HG02759 (cell line): Measurements from ENCODE around the gene GLTPD2.

ENCODE experiments used
- ATAC-seq: cut with Tn5 transposase; IDR thresholded peaks from one replicate; pipeline ENCODE4 v1.9.1; 2021; ENCODE audit warnings: mild to moderate bottlenecking, moderate library complexity; ENCODE audit not compliant: unreplicated experiment

Gene GLTPD2

DNA sequence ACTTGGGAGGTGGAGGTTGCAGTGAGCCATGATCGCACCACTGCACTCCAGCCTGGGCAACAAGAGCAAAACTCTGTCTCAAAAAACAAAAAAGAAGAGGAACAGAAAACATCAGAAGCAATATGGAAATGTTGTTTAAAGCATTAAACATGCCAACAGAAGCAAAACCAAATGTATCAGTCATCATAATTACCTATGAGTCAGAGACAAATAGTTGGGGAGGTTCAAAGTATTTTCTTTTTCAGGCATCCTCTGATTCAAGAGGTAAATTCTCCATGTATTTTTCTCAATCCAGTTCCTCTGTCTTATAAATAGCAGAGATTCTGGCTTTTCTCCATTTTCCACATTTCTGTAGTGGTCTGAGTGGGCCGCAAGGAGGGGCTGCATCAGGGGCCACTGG lies 19.1 kb upstream of the GLTPD2 start:
- no peak for ATAC-seq

DNA sequence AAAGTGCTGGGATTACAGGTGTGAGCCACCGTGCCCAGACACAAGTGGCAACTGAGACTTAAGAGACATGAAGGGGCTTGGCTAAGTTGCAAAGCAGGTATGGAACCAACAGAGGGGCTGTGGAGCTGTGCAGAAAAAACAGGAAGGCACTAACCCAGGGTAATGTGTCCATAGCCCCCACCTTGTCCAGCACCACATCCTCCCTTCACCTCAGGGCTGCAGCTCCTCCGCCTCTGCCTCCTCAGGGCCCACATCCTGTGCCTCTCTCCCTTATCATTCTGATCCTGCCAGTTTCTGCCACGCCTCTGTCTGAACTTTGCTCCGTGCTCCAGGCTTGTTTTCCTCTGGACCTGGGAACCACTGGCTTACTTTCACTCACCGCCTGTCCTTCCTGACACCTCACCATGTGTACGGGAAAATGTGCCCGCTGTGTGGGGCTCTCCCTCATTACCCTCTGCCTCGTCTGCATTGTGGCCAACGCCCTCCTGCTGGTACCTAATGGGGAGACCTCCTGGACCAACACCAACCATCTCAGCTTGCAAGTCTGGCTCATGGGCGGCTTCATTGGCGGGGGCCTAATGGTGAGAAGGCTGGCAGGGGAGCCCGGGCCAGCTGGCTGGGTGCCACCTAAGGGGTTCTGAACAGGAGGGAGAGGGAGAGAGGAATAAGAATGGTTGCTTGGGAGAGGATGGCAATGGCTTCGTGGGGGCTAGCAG lies 17.1 kb upstream of the GLTPD2 start, which contains the start of gene TM4SF5:
Gene TM4SF5 (plus strand): TSS at position 368 of the 716 bp plus-strand sequence. CDS start 37 bp downstream, at position 405.
- ATAC-seq = no peak

DNA sequence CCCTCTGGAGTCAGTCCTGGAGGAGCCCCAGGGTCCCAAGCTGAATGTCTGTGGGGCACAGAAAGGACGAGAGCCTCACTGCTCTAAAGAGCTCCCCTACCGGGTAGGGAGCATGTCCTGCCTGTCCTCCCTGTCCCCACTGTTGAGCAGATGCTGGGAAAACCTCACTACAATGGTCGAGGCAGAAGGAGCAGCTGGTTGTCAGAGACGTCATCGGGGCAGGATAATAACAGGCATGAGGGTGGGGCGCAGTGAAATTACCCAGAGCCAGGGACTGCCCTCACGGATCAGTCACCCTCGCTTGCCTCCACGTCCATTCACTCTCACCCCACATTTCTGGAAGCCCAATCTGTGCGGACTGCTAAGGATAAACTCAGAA lies 16.5 kb upstream of the GLTPD2 start:
- ATAC-seq = no peak

DNA sequence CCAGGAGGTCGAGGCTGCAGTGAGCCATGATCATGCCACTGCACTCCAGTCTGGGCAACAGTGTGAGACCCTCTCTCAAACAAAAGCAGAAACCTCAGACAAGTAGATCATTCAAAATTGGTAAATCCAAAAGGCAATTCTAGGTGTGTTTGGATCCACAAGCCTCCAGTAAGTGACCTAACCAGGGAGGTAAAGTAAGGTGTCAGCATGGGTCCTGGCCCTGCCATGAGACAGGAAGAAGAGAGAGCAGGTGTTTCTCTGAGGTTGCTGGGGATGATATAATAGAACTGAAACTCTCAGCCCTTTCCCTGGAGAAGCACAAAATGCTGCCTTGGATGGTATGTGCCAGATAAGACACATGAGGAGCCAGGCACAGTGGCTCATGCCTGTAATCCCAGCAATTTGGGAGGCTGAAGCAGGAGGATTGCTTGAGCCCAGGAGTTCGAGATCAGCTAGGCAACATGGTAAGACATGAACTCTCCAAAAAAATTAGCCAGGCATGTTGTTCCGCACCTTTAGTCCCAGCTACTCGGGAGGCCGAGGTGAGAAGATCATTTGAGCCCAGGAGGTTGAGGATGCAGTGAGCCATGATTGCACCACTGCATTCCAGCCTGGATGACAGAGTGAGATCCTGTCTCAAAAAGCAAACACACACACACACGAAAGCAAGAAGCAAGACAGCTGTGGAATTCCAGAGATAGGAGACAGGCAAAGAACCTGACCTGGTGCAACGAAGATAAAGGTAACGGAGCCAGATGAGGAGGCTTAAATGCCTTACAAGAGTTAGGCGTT lies 10.6 kb upstream of the GLTPD2 start:
- no peak for ATAC-seq

DNA sequence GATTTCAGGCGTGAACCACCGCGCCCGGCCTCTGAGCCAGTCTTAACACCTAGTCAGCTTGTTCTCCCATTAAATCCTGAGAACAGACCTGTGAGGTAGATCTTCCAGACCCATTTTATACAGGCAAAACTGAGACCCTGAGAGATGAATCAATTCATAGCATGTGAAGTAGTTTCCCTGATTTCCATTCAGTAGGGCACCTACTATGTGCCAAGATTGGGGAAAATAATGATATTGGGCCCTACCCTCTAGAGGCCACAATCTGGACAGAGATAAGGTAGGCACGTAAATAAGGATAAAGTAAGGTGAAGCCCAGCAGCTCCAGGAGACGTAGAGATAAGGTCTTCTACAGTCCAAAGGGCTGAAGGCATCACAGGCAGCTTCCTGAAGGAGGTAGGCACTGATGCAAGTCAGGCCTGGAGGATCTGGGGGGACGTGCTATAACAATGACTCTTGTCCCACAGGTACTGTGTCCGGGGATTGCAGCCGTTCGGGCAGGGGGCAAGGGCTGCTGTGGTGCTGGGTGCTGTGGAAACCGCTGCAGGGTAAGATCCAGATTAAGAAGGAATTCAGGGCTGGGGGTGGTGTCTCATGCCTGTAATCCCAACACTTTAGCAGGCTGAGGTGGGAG lies 8.3 kb upstream of the GLTPD2 start:
- no peak for ATAC-seq

DNA sequence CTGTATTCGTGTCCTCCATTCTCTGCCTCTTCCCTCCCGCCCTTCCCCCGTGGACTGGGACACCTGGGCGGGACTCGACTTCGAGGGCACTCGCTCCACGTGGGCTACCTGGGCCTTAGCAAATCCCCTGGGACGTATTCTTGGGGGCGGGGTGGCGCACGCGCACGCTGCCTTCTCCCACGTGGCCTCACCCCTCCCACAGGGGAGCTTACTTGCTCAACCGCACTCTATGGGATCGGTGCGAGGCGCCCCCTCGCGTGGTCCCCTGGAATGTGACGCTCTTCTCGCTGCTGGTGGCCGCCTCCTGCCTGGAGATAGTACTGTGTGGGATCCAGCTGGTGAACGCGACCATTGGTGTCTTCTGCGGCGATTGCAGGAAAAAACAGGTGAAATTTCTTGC lies 6.1 kb upstream of the GLTPD2 start:
- ATAC-seq = no peak

DNA sequence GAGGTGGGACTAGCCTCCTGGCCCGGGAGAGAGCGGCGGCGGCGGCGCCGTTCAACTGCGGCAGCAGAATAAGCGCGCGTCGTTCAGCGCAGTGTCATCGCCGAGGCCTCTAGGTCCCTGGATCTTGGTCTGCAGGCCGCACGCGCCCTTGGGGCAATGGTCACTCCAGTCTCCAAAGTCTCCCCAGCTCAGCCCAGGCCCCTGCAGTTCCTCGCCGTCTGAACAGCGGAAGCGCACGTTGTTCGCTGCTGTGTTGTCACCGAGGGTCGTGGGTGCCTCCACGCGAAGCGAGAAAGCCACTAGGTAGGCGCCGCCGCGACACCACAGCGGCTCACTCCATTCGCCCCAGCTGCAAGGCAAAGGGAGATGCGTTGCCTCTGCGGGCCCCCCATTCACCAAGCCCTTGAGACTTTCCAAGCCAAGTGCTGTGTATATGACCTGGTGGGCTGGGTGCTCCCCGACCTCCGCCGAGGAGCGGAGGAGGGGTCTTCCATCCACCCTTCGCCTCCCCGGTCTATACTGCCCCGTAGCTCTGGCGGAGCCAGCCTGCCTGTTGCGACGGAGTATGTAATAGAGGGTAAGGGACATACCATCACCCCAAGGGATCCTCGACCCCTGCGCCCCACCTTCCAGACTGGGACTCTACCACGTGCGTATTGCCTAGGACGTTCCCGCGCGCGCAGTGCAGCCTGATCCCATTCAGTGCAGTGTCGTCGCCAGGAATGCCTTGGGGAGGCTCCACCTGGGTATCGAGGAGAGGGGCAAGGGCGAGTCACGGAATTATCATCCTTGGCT lies 3.3 kb upstream of the GLTPD2 start:
- ATAC-seq = no peak

DNA sequence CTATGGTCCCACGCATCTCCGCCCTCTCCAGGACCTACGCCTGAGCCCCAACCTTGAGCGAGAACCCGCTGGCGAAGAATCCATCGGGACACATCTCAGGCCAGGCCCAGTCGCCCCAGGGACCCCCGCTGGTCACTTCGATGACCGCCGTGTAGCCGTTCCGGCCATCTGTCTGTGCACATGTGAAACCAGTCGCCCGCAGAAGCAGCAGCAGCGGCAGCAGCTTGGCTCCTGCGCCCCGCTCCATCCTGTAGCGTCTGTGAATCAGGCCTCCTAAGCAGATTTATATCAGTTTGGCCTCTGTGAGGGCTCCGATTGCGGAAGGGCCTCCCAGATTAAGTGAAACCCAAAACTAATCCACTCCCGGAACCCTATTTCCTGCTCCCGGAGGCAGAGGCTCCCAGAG lies 2.7 kb upstream of the GLTPD2 start, which contains the start of gene VMO1:
Gene VMO1 (minus strand): TSS at position 259 of the 406 bp plus-strand sequence. CDS start 12 bp downstream, at position 247.
- no peak for ATAC-seq

DNA sequence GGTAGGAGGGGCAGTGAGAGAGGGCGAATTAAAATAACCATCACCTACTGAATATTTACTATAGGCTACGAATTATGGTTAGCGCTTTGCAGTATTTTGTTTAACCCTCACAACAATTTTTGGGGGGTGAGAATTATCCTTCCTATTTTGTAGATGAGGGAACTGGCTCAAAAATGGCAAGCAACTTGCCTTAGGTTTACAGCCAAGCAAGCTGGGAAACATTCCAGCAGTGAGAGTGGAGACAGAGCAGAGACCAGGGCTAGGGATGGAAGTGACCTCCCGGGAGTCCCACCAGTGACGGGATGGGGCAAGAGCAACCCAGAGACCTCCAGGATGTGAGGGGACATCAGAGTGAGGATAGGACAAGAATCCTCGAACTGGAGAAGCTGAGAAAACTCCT lies 2.2 kb upstream of the GLTPD2 start:
- ATAC-seq = no peak

DNA sequence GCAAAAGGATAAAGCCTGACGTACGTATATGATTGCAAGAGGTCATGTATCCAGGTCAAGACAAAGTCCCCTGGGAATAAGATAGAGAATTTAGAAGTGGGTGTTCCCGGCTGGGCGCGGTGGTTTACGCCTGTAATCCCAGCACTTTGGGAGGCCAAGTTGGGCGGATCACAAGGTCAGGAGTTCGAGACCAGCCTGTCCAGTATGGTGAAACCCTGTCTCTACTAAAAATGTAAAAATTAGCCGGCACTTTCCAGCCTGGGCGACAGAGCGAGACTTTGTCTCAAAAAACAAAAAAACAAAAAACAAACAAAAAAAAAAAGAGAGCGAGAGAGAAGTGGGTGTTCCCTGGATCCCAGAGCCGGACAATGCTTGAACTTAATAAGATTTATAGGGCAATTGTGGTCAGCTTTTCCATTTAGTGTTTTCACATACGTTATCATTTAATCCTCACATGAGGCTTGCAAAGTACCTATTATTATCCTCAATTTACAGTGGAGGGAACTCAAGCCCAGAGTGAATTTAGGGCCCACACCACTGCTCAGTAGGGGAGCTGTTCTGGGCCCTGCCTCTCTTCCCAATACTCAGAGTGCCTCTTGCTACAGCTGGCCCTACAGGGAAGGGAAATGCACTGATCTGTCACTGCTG lies 481 bp upstream of the GLTPD2 start:
- no peak for ATAC-seq

DNA sequence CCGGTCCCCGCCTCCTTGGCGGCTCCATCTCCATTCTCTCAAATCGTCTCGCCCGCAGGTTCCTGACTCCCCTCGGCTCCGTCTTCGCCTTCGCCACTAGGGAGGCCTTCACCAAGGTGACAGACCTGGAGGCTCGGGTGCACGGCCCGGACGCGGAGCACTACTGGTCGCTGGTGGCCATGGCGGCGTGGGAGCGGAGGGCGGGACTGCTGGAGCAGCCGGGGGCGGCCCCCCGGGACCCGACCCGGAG lies 862 bp downstream of the GLTPD2 start:
- no peak for ATAC-seq

DNA sequence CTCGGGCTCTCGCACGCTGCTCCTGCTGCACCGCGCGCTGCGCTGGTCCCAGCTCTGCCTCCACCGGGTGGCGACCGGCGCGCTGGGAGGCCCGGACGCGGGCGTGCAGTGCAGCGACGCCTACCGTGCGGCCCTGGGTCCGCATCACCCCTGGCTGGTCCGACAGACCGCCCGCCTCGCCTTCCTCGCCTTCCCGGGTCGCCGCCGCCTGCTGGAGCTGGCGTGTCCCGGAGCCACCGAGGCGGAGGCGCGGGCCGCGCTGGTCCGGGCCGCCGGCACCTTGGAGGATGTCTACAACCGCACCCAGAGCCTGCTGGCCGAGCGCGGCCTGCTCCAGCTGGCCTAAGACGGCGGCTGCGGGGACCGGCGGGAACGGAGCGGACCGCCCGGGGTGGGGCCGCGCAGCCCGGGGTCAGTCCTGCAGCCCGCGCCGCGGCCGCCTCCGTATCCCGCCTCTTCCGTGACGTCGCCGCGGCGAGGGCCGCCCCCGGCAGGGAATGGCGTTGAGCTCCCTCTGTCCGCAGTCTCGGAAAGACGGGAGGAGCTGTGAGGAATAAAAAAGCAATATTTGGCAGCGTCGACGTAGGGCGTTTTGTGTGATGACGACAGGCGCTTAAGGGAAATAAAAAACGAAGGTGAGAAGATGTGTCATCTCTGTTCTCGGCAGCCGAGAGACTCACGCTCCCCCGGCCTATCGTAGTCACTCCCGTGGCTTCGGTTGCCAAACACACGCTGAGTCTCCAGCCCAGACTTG lies 1.4 kb downstream of the GLTPD2 start:
- ATAC-seq = peak; percentile 86

DNA sequence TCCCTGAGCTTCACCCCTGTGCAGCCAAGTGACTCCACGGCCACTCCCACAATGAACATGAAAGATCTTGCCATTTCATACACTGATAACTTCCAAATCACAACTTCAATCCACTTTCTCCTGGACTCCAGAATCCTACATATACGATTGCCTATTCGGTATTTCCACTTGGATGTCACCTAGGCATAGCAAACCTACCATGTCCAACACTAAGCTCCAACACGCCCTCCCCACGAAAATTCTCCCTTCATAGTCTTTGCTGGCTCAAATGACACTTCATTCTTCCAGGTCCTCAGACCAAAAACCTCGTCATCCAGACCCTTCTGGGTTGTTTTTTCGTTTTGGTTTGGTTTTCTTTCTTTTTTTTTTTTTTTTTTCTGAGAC lies 1.9 kb downstream of the GLTPD2 start:
- ATAC-seq = no peak

DNA sequence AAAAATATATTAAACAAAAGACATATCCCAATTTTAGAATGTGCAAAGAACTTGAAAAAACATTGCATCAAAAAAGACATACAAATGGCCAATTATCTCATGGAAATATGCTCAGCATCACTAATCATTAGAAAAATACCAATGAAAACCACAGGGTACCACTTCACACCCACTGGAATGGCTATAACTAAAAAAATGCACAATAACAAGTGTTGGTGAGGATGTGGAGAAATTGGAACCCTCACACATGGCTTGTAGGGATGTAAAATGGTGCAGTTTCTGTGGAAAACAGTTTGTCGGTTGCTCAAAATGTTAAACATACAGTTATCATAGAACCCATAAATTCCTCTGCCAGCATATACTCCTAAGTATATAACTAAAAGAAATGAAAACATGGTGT lies 6.4 kb downstream of the GLTPD2 start:
- ATAC-seq = no peak

DNA sequence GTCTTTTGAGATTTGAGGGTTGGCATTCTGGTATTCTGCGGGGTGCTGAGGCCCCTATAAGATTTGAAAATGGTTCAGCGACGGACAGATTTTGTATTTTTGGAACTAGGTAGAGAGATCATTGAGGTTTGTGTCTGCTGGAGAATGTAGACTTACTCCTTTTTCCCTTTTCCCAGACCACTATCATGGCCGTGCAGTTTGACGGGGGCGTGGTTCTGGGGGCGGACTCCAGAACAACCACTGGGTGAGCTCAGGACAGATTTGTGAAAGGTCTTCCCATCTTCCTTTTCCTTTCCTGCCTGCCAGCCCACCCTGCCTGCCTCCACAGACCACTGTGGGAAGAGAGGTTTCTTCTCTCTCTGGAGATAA lies 7.8 kb downstream of the GLTPD2 start:
- no peak for ATAC-seq

DNA sequence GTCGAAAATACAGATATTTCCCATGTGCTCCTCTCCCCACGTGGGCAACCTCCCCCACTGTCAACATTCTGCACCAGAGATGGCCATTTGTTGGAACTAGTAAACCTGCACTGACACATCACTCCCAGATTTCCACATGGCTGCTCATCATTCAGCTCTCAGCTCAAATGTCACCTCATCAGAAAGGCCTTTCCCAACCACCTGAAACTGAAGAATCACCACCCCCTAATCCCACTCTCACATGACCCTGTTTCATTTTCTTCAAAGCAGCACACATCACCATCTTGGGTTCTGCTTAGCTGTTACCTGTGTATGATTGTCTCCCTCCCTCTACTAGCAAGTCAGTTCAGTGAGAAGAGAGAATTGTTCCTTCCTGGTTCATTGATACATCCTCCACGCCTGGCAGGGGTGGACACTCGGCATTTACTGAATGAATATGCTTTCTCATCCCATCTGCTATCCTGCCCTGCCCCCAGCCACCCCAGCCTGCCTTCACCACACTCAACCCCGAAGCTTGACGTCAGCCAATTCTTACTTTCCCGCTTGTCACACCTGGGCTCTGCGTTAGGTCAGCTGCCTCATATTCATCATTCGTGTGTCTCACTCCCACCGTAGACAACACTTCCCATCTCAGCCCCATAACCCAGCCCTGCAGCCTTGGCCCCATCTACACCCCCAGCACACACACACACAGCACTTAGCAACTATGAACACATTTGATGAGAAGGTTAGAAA lies 11.9 kb downstream of the GLTPD2 start:
- no peak for ATAC-seq

DNA sequence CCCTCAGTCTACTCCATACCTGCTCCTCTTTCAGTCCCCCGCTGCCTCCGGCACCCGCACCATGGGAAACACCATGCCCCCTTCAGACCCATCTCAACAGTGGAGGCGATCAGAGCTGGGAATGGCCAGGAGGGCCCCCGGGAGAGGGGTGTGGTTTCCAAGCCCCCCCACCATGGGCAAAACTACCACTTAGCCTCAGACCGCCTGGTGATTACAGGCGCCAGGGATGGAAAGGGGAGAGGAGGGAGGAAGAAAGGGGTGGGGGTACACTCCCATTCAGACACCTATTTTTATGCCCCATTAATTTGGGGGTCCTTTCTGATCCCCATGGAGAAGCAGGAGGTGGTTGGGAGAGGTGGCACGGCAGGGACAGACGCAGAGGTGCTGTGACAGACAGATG lies 13.5 kb downstream of the GLTPD2 start, which contains the start of gene C17orf114:
Gene C17orf114 (minus strand): TSS at position 101 of the 400 bp plus-strand sequence.
- no peak for ATAC-seq

DNA sequence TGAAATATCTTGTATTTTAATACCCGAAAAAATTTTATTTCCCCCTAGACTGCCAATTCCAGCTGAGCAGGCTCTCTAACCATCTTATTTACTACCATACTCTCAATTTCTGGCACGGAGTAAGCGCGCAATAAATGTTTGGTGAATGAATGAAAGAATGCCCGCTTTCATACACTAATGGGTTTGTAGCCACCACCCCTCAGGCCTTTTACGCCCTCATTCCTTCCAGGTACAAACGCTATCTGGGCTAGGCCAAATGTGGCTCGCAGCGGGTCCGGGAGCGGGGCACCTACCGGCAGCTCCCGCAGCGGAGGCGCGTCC lies 17.7 kb downstream of the GLTPD2 start:
- ATAC-seq = no peak

DNA sequence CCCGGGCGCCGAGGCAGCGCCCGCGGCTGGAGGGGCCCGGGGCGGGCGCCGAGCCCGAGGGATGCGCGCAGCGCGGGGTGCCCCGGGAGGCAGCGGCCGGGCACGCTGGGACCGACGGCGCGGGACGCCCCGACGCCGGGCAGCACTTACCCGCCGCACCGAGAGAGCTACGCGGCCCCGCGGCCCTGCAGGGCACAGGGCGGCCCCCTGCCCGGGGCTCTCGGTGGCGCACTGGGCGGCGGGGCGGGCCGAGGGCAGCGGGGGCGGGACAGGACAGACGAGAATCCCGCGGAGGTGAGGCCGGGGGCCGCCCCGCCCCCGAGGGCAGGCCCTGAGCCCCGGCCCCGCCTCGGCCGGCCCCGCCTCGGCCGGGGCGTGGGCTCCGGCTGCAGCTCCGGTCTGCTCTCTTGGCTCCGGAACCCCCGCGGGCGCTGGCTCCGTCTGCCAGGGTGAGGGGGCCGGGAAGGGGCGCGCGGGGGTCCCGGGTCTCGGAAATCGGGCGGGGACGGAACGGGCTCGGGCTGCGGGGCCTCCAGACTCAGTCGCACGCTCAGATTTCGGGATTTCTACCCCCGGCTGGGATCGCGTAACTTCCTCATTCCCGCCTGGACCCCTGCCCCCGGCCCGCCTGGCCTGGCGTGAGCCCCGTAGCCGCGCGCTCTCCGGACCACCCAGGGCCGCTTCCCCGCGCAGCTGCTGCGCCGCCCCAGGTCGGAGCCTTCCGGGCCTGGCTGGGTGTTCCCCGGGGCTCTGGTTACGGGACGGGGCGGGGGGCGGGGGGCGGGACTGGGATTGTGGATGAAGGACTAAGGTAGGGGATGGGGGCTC lies 18.2 kb downstream of the GLTPD2 start, which contains the start of gene PLD2:
Gene PLD2 (plus strand): TSS at position 376 of the 828 bp plus-strand sequence. CDS start 621 bp downstream, outside the sequence.
- peak; percentile 97 for ATAC-seq
